Measurements from ENCODE around the gene MSMB. TPM values are rescaled to one million over a fixed set of nuclear protein-coding genes. Genes with fewer than 3 reads are reported as not detected.
"Not testable (repeated sequence)": the region's sequence is repeated elsewhere in the genome, so short reads cannot be mapped to it uniquely, and the experiment has no call there.

Gene MSMB
- total RNA-seq, 6 experiments from 2014 or later, result 0.65 TPM; not detected in 5

DNA sequence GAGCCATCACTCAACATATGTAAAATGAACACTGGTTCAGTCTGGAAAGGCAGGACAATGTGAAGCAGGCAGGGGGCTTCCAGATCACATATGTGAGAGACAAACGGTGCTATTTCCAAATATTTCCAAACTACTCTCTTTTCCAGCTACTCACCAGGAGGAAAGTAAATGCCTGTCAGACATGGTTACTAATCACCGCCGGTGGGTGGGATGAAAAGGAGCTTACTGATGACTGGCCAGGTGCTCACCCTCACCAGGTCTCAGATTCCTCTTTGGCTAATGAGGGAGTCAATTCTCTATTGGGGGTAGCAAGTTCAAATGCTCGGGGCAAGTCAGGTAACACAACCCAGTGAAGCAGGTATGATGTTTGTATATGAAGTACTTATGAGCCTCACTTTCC, 9.7 kb upstream of the MSMB start:
- no peaks in the 10 kb centered on the region for H3K4me1 Mint-ChIP-seq (ENCODE audit: low read depth)
- TF ChIP-seq, protein P1, sequence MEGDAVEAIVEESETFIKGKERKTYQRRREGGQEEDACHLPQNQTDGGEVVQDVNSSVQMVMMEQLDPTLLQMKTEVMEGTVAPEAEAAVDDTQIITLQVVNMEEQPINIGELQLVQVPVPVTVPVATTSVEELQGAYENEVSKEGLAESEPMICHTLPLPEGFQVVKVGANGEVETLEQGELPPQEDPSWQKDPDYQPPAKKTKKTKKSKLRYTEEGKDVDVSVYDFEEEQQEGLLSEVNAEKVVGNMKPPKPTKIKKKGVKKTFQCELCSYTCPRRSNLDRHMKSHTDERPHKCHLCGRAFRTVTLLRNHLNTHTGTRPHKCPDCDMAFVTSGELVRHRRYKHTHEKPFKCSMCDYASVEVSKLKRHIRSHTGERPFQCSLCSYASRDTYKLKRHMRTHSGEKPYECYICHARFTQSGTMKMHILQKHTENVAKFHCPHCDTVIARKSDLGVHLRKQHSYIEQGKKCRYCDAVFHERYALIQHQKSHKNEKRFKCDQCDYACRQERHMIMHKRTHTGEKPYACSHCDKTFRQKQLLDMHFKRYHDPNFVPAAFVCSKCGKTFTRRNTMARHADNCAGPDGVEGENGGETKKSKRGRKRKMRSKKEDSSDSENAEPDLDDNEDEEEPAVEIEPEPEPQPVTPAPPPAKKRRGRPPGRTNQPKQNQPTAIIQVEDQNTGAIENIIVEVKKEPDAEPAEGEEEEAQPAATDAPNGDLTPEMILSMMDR (IDR thresholded peaks at IDR 0.05), result no peak
- H3K27ac Mint-ChIP-seq, result no peak overlapping the region
- H3K36me3 Mint-ChIP-seq (ENCODE audit: low read depth), result 0 out of 2 replicates have a peak, but pooled peaks cover 9% of the 10 kb centered on the region
- no peak overlapping the region for H3K4me3 Mint-ChIP-seq
- DNase-seq, result no peak
- peaks cover 34% of the 10 kb centered on the region for H3K27me3 Mint-ChIP-seq (ENCODE audit: insufficient read depth)
- H3K9me3 Mint-ChIP-seq, result peaks cover 5% of the 10 kb centered on the region; the same call in 1 of the 2 replicates

DNA sequence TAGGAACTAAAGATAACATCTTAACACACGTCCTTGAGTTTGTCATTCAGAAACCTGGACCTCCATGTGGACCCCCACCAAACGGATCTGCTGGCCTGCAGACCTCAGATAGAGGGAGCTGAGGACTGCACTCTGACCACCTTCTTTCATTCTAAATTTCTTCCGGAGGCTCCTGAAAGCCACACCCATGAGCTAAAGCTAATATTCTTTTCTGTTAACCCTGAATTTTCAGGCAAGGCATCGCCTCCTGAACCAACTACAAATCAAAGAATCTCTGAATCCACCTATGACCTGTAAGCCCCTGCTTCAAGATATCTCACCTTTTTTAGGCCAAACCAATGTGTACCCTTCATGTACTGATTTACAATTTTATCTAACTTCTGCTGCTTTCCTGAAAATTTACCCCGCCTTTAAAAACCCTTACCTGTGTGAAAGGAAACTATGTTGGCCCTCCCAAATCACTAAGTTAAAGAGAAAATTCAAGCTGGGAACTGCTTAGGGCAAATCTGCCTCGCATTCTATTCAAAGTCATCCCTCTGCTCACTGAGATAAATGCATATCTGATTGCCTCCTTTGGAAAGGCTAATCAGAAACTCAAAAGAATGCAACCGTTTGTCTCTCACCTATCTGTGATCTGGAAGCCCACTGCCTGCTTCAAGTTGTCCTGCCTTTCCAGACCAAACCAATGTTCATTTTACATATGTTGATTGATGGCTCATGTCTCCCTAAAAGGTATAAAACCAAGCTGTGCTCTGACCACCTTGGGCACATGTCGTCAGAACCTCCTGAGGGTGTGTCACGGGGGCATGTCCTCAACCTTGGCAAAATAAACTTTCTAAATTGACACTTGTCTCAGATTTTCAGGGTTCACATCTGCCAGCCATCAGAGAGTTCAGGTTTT, 7.7 kb upstream of the MSMB start:
- Mint-ChIP-seq H3K27ac (no peak overlapping the region), H3K9me3 (peaks cover 5% of the 10 kb centered on the region; the same call in 1 of the 2 replicates), H3K4me3 (no peak overlapping the region), H3K4me1 (ENCODE audit: low read depth) (no peaks in the 10 kb centered on the region), H3K36me3 (ENCODE audit: low read depth) (0 out of 2 replicates have a peak, but pooled peaks cover 9% of the 10 kb centered on the region), H3K27me3 (ENCODE audit: insufficient read depth) (peaks cover 36% of the 10 kb centered on the region)
- no peak for DNase-seq
- TF ChIP-seq, protein P1 (IDR thresholded peaks at IDR 0.05), result no peak

- no peak for DNase-seq
- Mint-ChIP-seq H3K27ac (no peak overlapping the region), H3K36me3 (ENCODE audit: low read depth) (0 out of 2 replicates have a peak, but pooled peaks cover 9% of the 10 kb centered on the region), H3K4me3 (no peak overlapping the region), H3K9me3 (peaks cover 5% of the 10 kb centered on the region; the same call in 1 of the 2 replicates), H3K27me3 (ENCODE audit: insufficient read depth) (peaks cover 40% of the 10 kb centered on the region), H3K4me1 (ENCODE audit: low read depth) (no peaks in the 10 kb centered on the region)
- TF ChIP-seq, protein P1 (IDR thresholded peaks at IDR 0.05), result no peak
Measured at GRCh38 chr10:46052791-46053375, 6.8 kb upstream of the MSMB start.

GRCh38 chr10:46052057-46052790, 6.2 kb upstream of the MSMB start:
- DNase-seq, result no peak
- H3K4me3 Mint-ChIP-seq, result no peak overlapping the region
- 0 out of 2 replicates have a peak, but pooled peaks cover 5% of the 10 kb centered on the region for H3K36me3 Mint-ChIP-seq (ENCODE audit: low read depth)
- H3K4me1 Mint-ChIP-seq (ENCODE audit: low read depth), result no peaks in the 10 kb centered on the region
- TF ChIP-seq, protein P1 (IDR thresholded peaks at IDR 0.05), result no peak
- H3K9me3 Mint-ChIP-seq, result peaks cover 5% of the 10 kb centered on the region; the same call in 1 of the 2 replicates
- peaks cover 41% of the 10 kb centered on the region for H3K27me3 Mint-ChIP-seq (ENCODE audit: insufficient read depth)
- no peak overlapping the region for H3K27ac Mint-ChIP-seq

GRCh38 chr10:46050941-46051623, 5.0 kb upstream of the MSMB start:
- no peak for DNase-seq
- TF ChIP-seq, protein P1 (IDR thresholded peaks at IDR 0.05), result no peak

GRCh38 chr10:46049497-46049831, 3.4 kb upstream of the MSMB start:
- not testable (repeated sequence) for H3K36me3 Mint-ChIP-seq (ENCODE audit: low read depth); H3K27ac Mint-ChIP-seq; DNase-seq; H3K9me3 Mint-ChIP-seq; H3K4me3 Mint-ChIP-seq; H3K4me1 Mint-ChIP-seq (ENCODE audit: low read depth)
- H3K27me3 Mint-ChIP-seq (ENCODE audit: insufficient read depth), result peaks cover 46% of the 10 kb centered on the region

More at GRCh38 chr10:46050941-46051623, 5.0 kb upstream of the MSMB start:
- no peaks in the 10 kb centered on the region for H3K9me3 Mint-ChIP-seq
- no peak overlapping the region for H3K4me3 Mint-ChIP-seq
- H3K27me3 Mint-ChIP-seq (ENCODE audit: insufficient read depth), result peaks cover 45% of the 10 kb centered on the region
- no peaks in the 10 kb centered on the region for H3K36me3 Mint-ChIP-seq (ENCODE audit: low read depth)
- no peak overlapping the region for H3K27ac Mint-ChIP-seq
- H3K4me1 Mint-ChIP-seq (ENCODE audit: low read depth), result no peaks in the 10 kb centered on the region
